Endothelial cell of umbilical vein (primary cell): ENCODE data around the gene NFKBIA. TPM values are rescaled to one million over a fixed set of nuclear protein-coding genes. Genes with fewer than 3 reads are reported as not detected.

Experiments used
- BruUV-seq: library from RNA; stranded (reverse); fragments of 400-500 nt; replicated peaks from 2 replicates; lab custom pipeline; 2021; lab: Mats Ljungman, UMichigan
- CTCF ChIA-PET: fragments of 300-600, 350-600 bp; sonication (Branson Sonifier 250); formaldehyde crosslinking; loops from one replicate; lab custom pipeline; 2021; ENCODE audit warnings: antibody characterized with exemption, inconsistent platforms; lab: Charles Lee
- POLR2A ChIA-PET: fragments of 300-600, 350-600 bp; sonication (Branson Sonifier 250); formaldehyde crosslinking; loops from one replicate; lab custom pipeline; 2021; ENCODE audit warnings: antibody characterized with exemption, inconsistent platforms; lab: Charles Lee
- DNase-seq: peaks from one replicate; pipeline ENCODE4 v3.0.0-alpha.2; 2011; ENCODE audit warnings: low read depth, low spot score
- FAIRE-seq: peaks from 2 replicates; lab custom pipeline; 2011; peaks lifted over from hg19 to GRCh38; lab: Jason Lieb, UNC
- H2AFZ ChIP-seq: 2 replicates; pipeline ENCODE4 v1.6.0; 2012; ENCODE audit warnings: low read depth, low read length, control low read depth, inconsistent platforms
- H3K27ac ChIP-seq: 2 replicates; pipeline ENCODE4 v1.5.1; 2011; ENCODE audit warnings: low read depth, mild to moderate bottlenecking, control low read depth, low read length, moderate library complexity; ENCODE audit not compliant: insufficient read depth
- H3K27me3 ChIP-seq, 2 experiments: 2 replicates each; pipeline versions ENCODE4 v1.6.0 to v1.6.1; 2011; ENCODE audit warnings: low read length in 2 of 2, mixed read lengths in 1 of 2; ENCODE audit not compliant: control insufficient read depth in 2 of 2, insufficient read depth in 2 of 2
- H3K36me3 ChIP-seq, 2 experiments: 2 replicates in 1 of 2; 3 replicates in 1 of 2; pipeline ENCODE4 v1.5.1; 2011; ENCODE audit warnings: low read length in 2 of 2, mild to moderate bottlenecking in 1 of 2, moderate library complexity in 1 of 2; ENCODE audit not compliant: control insufficient read depth in 2 of 2, insufficient read depth in 2 of 2; ENCODE audit errors: extremely low read depth in 1 of 2
- H3K4me1 ChIP-seq: 3 replicates; pipeline ENCODE4 v1.5.1; 2011; ENCODE audit warnings: mild to moderate bottlenecking, low read length; ENCODE audit not compliant: control insufficient read depth, insufficient read depth; ENCODE audit errors: extremely low read depth
- H3K4me2 ChIP-seq: 2 replicates; pipeline ENCODE4 v1.6.1; 2011; ENCODE audit warnings: low read length, control low read depth, mixed read lengths; ENCODE audit not compliant: insufficient read depth
- H3K4me3 ChIP-seq, 3 experiments: fragments of 200-600 bp in 1 of 3; sonication (generic), shearing (Covaris generic) in 1 of 3; replicated peaks in 1 of 3; 2 replicates each; pipeline ENCODE4 v1.5.1; 2011 to 2016; ENCODE audit warnings: control low read depth in 3 of 3, low read length in 3 of 3, mild to moderate bottlenecking in 2 of 3, inconsistent platforms in 1 of 3, low read depth in 1 of 3, moderate library complexity in 1 of 3; ENCODE audit not compliant: insufficient read depth in 1 of 3
- H3K79me2 ChIP-seq: 2 replicates; pipeline ENCODE4 v1.6.0; 2012; ENCODE audit warnings: low read length, inconsistent platforms; ENCODE audit not compliant: control insufficient read depth, insufficient read depth
- H3K9ac ChIP-seq: replicated peaks from 2 replicates; pipeline ENCODE3; 2011; ENCODE audit warnings: low read length, control low read depth; ENCODE audit not compliant: insufficient read depth; ENCODE audit errors: extremely low read depth
- H3K9me1 ChIP-seq: replicated peaks from 3 replicates; pipeline ENCODE4 v1.6.0; 2011; ENCODE audit warnings: mild to moderate bottlenecking, low read length; ENCODE audit not compliant: control insufficient read depth, insufficient read depth; ENCODE audit errors: extremely low read depth
- H3K9me3 ChIP-seq: replicated peaks from 2 replicates; pipeline ENCODE4 v1.5.1; 2012; ENCODE audit warnings: low read length, inconsistent platforms; ENCODE audit not compliant: control insufficient read depth, insufficient read depth
- H4K20me1 ChIP-seq: replicated peaks from 2 replicates; pipeline ENCODE3; 2011; ENCODE audit warnings: mild to moderate bottlenecking, low read length; ENCODE audit not compliant: control insufficient read depth, insufficient read depth; ENCODE audit errors: extremely low read depth
- EZH2 ChIP-seq: IDR thresholded peaks from 2 replicates; pipeline ENCODE4 v1.6.1; 2012; ENCODE audit warnings: borderline replicate concordance, low read depth, mild to moderate bottlenecking, moderate library complexity, low read length, inconsistent platforms; ENCODE audit not compliant: severe bottlenecking
- FOS ChIP-seq: IDR thresholded peaks from 2 replicates; pipeline ENCODE4 v1.6.1; 2011; ENCODE audit warnings: mild to moderate bottlenecking, low read length, moderate library complexity, borderline replicate concordance; ENCODE audit not compliant: insufficient read depth
- GATA2 ChIP-seq: IDR thresholded peaks from 2 replicates; pipeline ENCODE4 v1.7.0; 2011; ENCODE audit warnings: low read depth, mild to moderate bottlenecking, moderate library complexity, mixed read lengths, low read length; ENCODE audit not compliant: insufficient read length, insufficient read depth
- JUN ChIP-seq: IDR thresholded peaks from 2 replicates; pipeline ENCODE4 v1.6.1; 2011; ENCODE audit warnings: borderline replicate concordance, low read depth; ENCODE audit not compliant: insufficient read length, insufficient read depth
- MYC ChIP-seq: IDR thresholded peaks from one replicate; pipeline ENCODE4 v1.6.1; 2011; ENCODE audit warnings: mild to moderate bottlenecking, low read depth, low read length
- POLR2A ChIP-seq: IDR thresholded peaks from 2 replicates; pipeline ENCODE4 v1.6.1; 2012; ENCODE audit warnings: low read depth, mild to moderate bottlenecking, control low read depth, low read length
- POLR2AphosphoS5 ChIP-seq: IDR thresholded peaks from 2 replicates; pipeline ENCODE4 v1.6.1; 2012; ENCODE audit warnings: low read depth, mild to moderate bottlenecking, control low read depth, low read length, moderate library complexity; ENCODE audit not compliant: insufficient read depth
- dilution Hi-C: fragments of 300-500 bp; cut with MboI; formaldehyde crosslinking; loops from one replicate; pipeline ENCODE4 v1.15.0; 2019; ENCODE audit warnings: low sequenced_read_pairs; ENCODE audit not compliant: extremely low pct_ligation_motif_present
- intact Hi-C: fragments of 100-400 bp; cut with micrococcal nuclease; formaldehyde crosslinking; loops from one replicate; pipeline ENCODE4 v1.10.0; 2022
- polyA plus RNA-seq, 4 experiments: library from polyadenylated mRNA; depleted of rRNA in 3 of 4; stranded (reverse) in 3 of 4; unstranded in 1 of 4; fragments of >200 nt; gene quantifications; 2 replicates each; pipeline versions ENCODE4 v1.2.1 to v1.2.3, GENCODE V29; 2011 to 2012; ENCODE audit warnings: missing spikeins in 1 of 4
- total RNA-seq: library from RNA; stranded (reverse); gene quantifications from 2 replicates; pipeline ENCODE4 v1.2.3, GENCODE V29; 2021
- TF ChIP-seq, protein P1 (sequence below): IDR thresholded peaks from 2 replicates; pipeline ENCODE4 v1.6.1; 2011; ENCODE audit not compliant: insufficient read depth, insufficient read length
- TF ChIP-seq, protein P2 (sequence below), 2 donors: IDR thresholded peaks; 1 replicate in 1 of 2; 2 replicates in 1 of 2; pipeline ENCODE4 v1.5.1; 2011; ENCODE audit warnings: low read length in 2 of 2, mild to moderate bottlenecking in 2 of 2, moderate library complexity in 2 of 2, control low read depth in 1 of 2, inconsistent platforms in 1 of 2, low read depth in 1 of 2; ENCODE audit not compliant: insufficient read depth in 1 of 2; ENCODE audit errors: extremely low read depth in 1 of 2

Gene NFKBIA
- total and polyA plus RNA-seq, 2 donors (not counting 3 experiments of a cell fraction or from before 2014, with no cell fraction given), result 55.7 to 82.8 TPM

DNA sequence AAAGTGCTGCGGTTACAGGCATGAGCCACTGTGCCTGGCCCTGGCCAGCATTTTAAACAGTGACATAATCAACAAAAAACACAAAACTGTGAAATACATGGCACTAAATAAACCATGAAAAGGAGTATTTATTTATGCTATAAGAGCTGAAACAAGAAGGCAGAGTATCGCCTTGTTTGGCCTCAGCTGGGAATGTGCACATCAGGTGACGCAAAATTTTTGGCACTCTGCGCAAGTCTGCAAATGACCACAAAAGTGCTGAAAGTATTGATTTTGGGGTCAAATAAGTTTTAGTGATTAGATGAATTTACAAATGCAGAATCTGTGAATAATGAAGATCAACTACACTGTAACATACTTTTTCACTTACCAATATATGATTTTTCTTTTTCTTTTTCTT, 36.6 kb upstream of the NFKBIA start:
- Histone ChIP-seq H2AFZ (no peak overlapping the region), H3K27ac (no peak overlapping the region), H3K4me3 (no peak overlapping the region), H3K4me1 (no peaks in the 10 kb centered on the region), H4K20me1 (no peaks in the 10 kb centered on the region), H3K9ac (no peak overlapping the region), H3K9me3 (no peaks in the 10 kb centered on the region), H3K9me1 (no peaks in the 10 kb centered on the region), H3K36me3 (no peaks in the 10 kb centered on the region), H3K27me3 (peaks cover 0 to 2% of the 10 kb centered on the region in 2 experiments), H3K79me2 (no peaks in the 10 kb centered on the region), H3K4me2 (no peak overlapping the region)
- no peak for TF ChIP-seq EZH2
- TF ChIP-seq, protein P1, sequence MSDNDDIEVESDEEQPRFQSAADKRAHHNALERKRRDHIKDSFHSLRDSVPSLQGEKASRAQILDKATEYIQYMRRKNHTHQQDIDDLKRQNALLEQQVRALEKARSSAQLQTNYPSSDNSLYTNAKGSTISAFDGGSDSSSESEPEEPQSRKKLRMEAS, result no peak
- TF ChIP-seq JUN, result no peak
- TF ChIP-seq MYC, result no peak
- TF ChIP-seq FOS, result no peak
- TF ChIP-seq POLR2AphosphoS5, result no peak
- TF ChIP-seq POLR2A, result no peak
- no peak for TF ChIP-seq GATA2
- TF ChIP-seq, protein P2, sequence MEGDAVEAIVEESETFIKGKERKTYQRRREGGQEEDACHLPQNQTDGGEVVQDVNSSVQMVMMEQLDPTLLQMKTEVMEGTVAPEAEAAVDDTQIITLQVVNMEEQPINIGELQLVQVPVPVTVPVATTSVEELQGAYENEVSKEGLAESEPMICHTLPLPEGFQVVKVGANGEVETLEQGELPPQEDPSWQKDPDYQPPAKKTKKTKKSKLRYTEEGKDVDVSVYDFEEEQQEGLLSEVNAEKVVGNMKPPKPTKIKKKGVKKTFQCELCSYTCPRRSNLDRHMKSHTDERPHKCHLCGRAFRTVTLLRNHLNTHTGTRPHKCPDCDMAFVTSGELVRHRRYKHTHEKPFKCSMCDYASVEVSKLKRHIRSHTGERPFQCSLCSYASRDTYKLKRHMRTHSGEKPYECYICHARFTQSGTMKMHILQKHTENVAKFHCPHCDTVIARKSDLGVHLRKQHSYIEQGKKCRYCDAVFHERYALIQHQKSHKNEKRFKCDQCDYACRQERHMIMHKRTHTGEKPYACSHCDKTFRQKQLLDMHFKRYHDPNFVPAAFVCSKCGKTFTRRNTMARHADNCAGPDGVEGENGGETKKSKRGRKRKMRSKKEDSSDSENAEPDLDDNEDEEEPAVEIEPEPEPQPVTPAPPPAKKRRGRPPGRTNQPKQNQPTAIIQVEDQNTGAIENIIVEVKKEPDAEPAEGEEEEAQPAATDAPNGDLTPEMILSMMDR (IDR thresholded peaks at IDR 0.05; ENCODE audit: extremely low read depth in 1 of 2, insufficient read depth in 1 of 2, low read depth in 1 of 2, low read length in 2 of 2), result no peak
- ChIA-PET CTCF (interaction anchor here (5.3 kb wide), 1 partner anchor 247 kb away, joined by 55 read pairs; no protein-coding TSS in a partner anchor), POLR2A (no interaction called here)
- FAIRE-seq (peak; percentile 43), DNase-seq (no peak)
- dilution Hi-C loops (loop anchor here (25.0 kb wide), 1 partner anchor 246 kb away; no protein-coding TSS in a partner anchor), intact Hi-C loops (no loop called here)
- no TSS peak for BruUV-seq
